ENCODE data around the gene EPS8.

The EPS8 gene

GRCh38 chr12:15690320-15690719 is 98.9 kb downstream of the EPS8 start:
- TF ChIP-seq POLR2A (IDR thresholded peaks at IDR 0.05; ENCODE audit: low read depth, low read length), result no peak
- DNase-seq (ENCODE audit: insufficient read length, low spot score) (no peak), FAIRE-seq (peak; percentile 52)

- DNase-seq (ENCODE audit: insufficient read length, low spot score), result no peak
- FAIRE-seq, result peak; percentile 57
- no peak for TF ChIP-seq POLR2A (IDR thresholded peaks at IDR 0.05; ENCODE audit: low read depth, low read length)
Observed at GRCh38 chr12:15689751-15690191, 99.4 kb downstream of the EPS8 start.

- no peak for DNase-seq (ENCODE audit: insufficient read length, low spot score)
- FAIRE-seq, result peak; percentile 72
- no peak for TF ChIP-seq POLR2A (IDR thresholded peaks at IDR 0.05; ENCODE audit: low read depth, low read length)
Observed at GRCh38 chr12:15688838-15689625, 100.2 kb downstream of the EPS8 start.

- peak; percentile 97 for TF ChIP-seq POLR2A (IDR thresholded peaks at IDR 0.05; ENCODE audit: low read depth, low read length)
- FAIRE-seq, result peak; percentile 99
- DNase-seq (ENCODE audit: insufficient read length, low spot score), result peak; percentile 16
Observed at GRCh38 chr12:15688202-15688736, 100.9 kb downstream of the EPS8 start.

DNA sequence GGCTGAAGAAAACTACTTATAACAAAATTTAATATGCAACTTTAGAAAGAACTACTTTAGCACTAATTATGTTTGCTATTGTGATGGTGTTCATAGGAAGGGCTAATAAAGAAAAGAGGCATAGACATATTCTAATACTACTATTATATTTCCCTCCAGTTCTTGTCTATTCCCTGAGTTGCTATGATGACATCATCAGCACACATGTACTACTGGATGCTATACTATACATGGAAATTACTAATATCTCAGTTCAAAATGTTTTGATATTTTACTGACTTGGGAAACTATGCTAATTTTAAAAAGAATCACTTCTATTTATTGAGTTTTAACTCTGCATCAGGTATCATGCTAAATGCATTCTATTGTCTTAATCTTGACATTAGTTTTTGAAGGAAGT is 101.6 kb downstream of the EPS8 start:
- TF ChIP-seq POLR2A (IDR thresholded peaks at IDR 0.05; ENCODE audit: low read depth, low read length), result no peak
- no peak for DNase-seq (ENCODE audit: insufficient read length, low spot score)

DNA sequence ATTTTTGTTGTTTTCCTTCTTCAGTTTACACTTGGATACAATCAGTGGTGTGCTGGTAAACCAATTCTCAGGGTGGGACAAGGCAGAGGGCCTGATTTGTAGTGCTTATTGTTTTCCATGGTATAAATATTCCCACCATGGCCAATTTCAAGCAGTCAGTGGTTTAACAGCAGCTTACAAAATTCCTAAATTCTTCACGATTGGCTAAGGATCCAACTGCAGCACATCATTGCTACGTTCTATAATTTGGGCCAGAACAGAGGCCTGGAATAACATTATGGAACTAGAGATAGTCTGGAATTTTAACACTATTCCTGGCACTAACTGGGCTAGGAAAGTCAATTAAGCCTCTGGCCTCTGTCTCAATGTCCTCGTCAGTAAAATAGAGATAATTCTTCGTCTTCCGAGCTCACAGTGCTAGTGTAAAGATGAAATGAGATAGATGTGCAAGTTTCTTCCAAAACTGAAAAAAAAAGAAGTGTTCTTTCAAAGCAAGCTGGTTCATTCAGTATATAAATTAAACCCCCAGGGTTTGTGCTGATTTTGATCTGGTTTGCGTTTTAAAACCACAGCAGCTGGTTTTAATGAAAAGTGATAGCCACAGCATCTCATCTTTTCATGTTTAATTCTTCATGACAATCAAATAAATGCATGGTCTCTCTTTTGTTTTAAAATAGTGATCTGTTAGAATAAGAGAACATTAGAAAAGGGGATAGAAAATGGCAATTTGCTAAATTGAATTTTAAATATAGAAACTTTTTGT is 104.1 kb downstream of the EPS8 start:
- no peak for FAIRE-seq
- no peak for DNase-seq (ENCODE audit: insufficient read length, low spot score)
- TF ChIP-seq POLR2A (IDR thresholded peaks at IDR 0.05; ENCODE audit: low read depth, low read length), result no peak

More for the DNA sequence above, 101.6 kb downstream of the EPS8 start:
- no peak for FAIRE-seq

GRCh38 chr12:15682826-15683225 is 106.4 kb downstream of the EPS8 start:
- DNase-seq (ENCODE audit: insufficient read length, low spot score), result no peak
- no peak for TF ChIP-seq POLR2A (IDR thresholded peaks at IDR 0.05; ENCODE audit: low read depth, low read length)
- FAIRE-seq, result peak; percentile 94

DNA sequence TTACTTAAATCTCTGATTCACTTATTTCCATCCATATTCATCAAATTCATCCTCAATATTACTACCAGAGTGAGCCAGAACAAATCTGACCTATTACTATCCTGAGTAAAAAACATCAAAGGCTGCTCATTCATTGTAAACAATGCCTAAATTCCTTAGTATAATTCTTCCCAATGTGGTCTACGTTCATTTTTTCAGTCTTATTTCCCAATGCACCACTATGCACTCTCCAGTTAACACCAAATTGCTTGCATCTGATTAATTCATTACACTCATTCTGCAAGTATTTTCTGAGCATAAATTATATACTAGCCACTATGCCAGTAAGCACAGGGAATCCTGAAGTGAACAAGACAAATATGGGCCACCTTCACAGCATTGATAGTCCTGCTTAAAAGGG is 110.0 kb downstream of the EPS8 start:
- TF ChIP-seq POLR2A (IDR thresholded peaks at IDR 0.05; ENCODE audit: low read depth, low read length), result no peak
- no peak for FAIRE-seq
- no peak for DNase-seq (ENCODE audit: insufficient read length, low spot score)

- TF ChIP-seq POLR2A (IDR thresholded peaks at IDR 0.05; ENCODE audit: low read depth, low read length), result no peak
- DNase-seq (ENCODE audit: insufficient read length, low spot score) (no peak), FAIRE-seq (no peak)
Observed at GRCh38 chr12:15677726-15678201, 111.4 kb downstream of the EPS8 start.

- TF ChIP-seq POLR2A (IDR thresholded peaks at IDR 0.05; ENCODE audit: low read depth, low read length), result no peak
- no peak for DNase-seq (ENCODE audit: insufficient read length, low spot score)
- FAIRE-seq, result no peak
Observed at GRCh38 chr12:15677228-15677627, 112.0 kb downstream of the EPS8 start.

GRCh38 chr12:15672671-15673270 is 116.4 kb downstream of the EPS8 start:
- no peak for TF ChIP-seq POLR2A (IDR thresholded peaks at IDR 0.05; ENCODE audit: low read depth, low read length)
- FAIRE-seq (no peak), DNase-seq (ENCODE audit: insufficient read length, low spot score) (no peak)

- no peak for TF ChIP-seq POLR2A (IDR thresholded peaks at IDR 0.05; ENCODE audit: low read depth, low read length)
- FAIRE-seq (peak; percentile 41), DNase-seq (ENCODE audit: insufficient read length, low spot score) (no peak)
Observed at GRCh38 chr12:15670756-15671155, 118.4 kb downstream of the EPS8 start.

GRCh38 chr12:15669256-15669948 is 119.8 kb downstream of the EPS8 start:
- peak; percentile 38 for FAIRE-seq

More at GRCh38 chr12:15669256-15669948, 119.8 kb downstream of the EPS8 start:
- no peak for TF ChIP-seq POLR2A (IDR thresholded peaks at IDR 0.05; ENCODE audit: low read depth, low read length)
- DNase-seq (ENCODE audit: insufficient read length, low spot score), result no peak
